ENCODE data around the gene CYP4F11.
"Not testable (repeated sequence)": the region's sequence is repeated elsewhere in the genome, so short reads cannot be mapped to it uniquely, and the experiment has no call there.

Gene CYP4F11

GRCh38 chr19:15873771-15874170 lies 60.6 kb downstream of the CYP4F11 start:
- not testable (repeated sequence) for DNase-seq

GRCh38 chr19:15871570-15871969 lies 62.8 kb downstream of the CYP4F11 start:
- DNase-seq, result no peak

GRCh38 chr19:15869873-15870272 lies 64.5 kb downstream of the CYP4F11 start:
- DNase-seq, result no peak

GRCh38 chr19:15869109-15869555 lies 65.2 kb downstream of the CYP4F11 start:
- DNase-seq, result peak; percentile 35

GRCh38 chr19:15866636-15867035 lies 67.7 kb downstream of the CYP4F11 start:
- DNase-seq, result no peak

GRCh38 chr19:15864824-15865223 lies 69.5 kb downstream of the CYP4F11 start:
- DNase-seq, result no peak

- no peak for DNase-seq
These were observed 71.1 kb downstream of the CYP4F11 start for GRCh38 chr19:15863272-15863671.

- no peak for DNase-seq
These were observed 71.9 kb downstream of the CYP4F11 start for GRCh38 chr19:15862444-15862843.
